Stimulated activated CD8-positive, alpha-beta memory T cell treated with anti-CD3 and anti-CD28 coated beads, Interleukin-15, amount 100 ng/mL, for 1 hour (primary cell): ENCODE measurements around the gene CMIP.

Source experiments
- DNase-seq: peaks from one replicate; pipeline ENCODE4 v3.0.0-alpha.2; 2020; ENCODE audit warnings: low read depth

The CMIP gene

GRCh38 chr16:81664153-81664552 lies 219.5 kb downstream of the CMIP start:
- no peak for DNase-seq

- DNase-seq, result no peak
Observed at GRCh38 chr16:81665588-81665987, 221.0 kb downstream of the CMIP start.

GRCh38 chr16:81666113-81666512 lies 221.5 kb downstream of the CMIP start:
- DNase-seq, result no peak

- no peak for DNase-seq
Observed at GRCh38 chr16:81668243-81669097, 223.9 kb downstream of the CMIP start.

- no peak for DNase-seq
Observed at GRCh38 chr16:81669473-81670350, 225.1 kb downstream of the CMIP start.

GRCh38 chr16:81671738-81672597 lies 227.4 kb downstream of the CMIP start:
- DNase-seq, result no peak

- DNase-seq, result no peak
Observed at GRCh38 chr16:81673432-81673831, 228.8 kb downstream of the CMIP start.

GRCh38 chr16:81675662-81676061 lies 231.1 kb downstream of the CMIP start:
- DNase-seq, result no peak

- DNase-seq, result no peak
Observed at GRCh38 chr16:81676066-81676882, 231.7 kb downstream of the CMIP start.

- no peak for DNase-seq
Observed at GRCh38 chr16:81676883-81677737, 232.5 kb downstream of the CMIP start.

GRCh38 chr16:81678326-81679095 lies 233.9 kb downstream of the CMIP start:
- DNase-seq, result no peak

GRCh38 chr16:81679721-81680430 lies 235.3 kb downstream of the CMIP start:
- no peak for DNase-seq

GRCh38 chr16:81680444-81681275 lies 236.1 kb downstream of the CMIP start:
- no peak for DNase-seq

GRCh38 chr16:81681311-81681710 lies 236.7 kb downstream of the CMIP start:
- DNase-seq, result no peak

- no peak for DNase-seq
Observed at GRCh38 chr16:81684242-81684837, 239.7 kb downstream of the CMIP start.

- DNase-seq, result no peak
Observed at GRCh38 chr16:81684901-81685300, 240.3 kb downstream of the CMIP start.

GRCh38 chr16:81686391-81687130 lies 242.0 kb downstream of the CMIP start:
- DNase-seq, result no peak
